GM12874 (cell line): ENCODE data around the gene ABLIM3.

Experiments used
- CTCF ChIP-seq: IDR thresholded peaks from 2 replicates; pipeline ENCODE4 v1.5.1; 2011; ENCODE audit warnings: low read depth, mild to moderate bottlenecking, control low read depth, low read length, moderate library complexity; ENCODE audit not compliant: insufficient read depth

Gene ABLIM3

GRCh38 chr5:149210225-149210624, 68.9 kb downstream of the ABLIM3 start:
- TF ChIP-seq CTCF: no peak

DNA sequence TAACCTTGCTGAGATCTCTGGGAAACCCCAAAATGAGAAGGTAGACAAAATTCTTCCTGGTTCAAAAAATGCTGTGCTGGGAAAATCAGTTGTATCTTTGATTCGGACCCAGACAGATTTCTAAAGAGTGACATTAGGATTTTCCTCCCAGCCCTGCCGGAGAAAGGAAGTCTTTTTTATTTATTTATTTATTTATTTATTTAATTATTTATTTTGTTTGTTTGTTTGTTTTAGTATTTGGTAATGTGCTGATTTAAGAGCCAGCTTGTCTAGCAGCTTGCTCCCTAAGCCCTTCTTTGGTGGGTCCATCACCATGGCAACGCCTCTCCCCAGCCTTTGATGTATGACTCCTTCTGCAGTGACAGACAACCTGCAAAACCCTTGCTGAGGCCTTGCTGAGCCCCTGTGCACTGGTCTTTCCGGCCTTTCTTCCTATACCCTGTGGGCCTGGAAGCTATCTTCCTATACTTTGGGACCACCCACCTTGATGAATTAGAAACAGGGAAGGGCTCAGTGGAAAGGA, 69.7 kb downstream of the ABLIM3 start:
- no peak for TF ChIP-seq CTCF

GRCh38 chr5:149211566-149211965, 70.3 kb downstream of the ABLIM3 start:
- TF ChIP-seq CTCF: no peak

- TF ChIP-seq CTCF: no peak
Observed at GRCh38 chr5:149212198-149212951, 71.1 kb downstream of the ABLIM3 start.

- TF ChIP-seq CTCF: no peak
Observed at GRCh38 chr5:149213264-149213880, 72.1 kb downstream of the ABLIM3 start.

DNA sequence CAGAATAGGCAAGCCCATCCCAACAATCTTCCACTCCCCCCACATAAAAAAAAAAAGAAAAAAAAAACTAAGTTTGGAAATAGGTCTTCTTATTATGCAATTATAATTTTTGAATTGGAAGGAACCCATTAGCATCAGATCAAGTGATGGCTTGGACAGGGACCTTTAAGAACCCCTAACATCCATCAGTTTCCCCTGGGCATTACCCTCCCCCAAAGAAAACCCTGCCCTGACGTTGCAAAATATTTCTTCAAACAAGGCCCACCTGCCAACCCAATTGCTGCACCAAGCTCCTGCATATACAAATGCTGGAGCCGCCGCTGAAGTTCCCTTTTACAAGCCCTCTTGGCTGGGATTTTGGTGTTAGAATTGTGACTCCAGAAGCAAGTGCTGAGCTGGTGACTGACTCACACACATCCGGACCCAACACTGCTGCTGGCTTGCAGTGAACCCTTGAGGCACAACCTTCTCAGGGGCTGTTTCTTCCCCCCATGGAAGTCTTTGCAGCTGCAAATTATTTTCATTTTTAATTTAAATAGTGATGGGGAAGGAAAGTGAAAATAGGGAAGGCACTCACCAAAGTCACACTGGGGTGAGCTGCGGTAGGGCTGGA, 74.3 kb downstream of the ABLIM3 start:
- no peak for TF ChIP-seq CTCF

- TF ChIP-seq CTCF: no peak
Observed at GRCh38 chr5:149216496-149216895, 75.2 kb downstream of the ABLIM3 start.
